NCI-H2196 treated with DMSO at 0.1 percent for 48 hours (cell line): Measurements from ENCODE around the gene TERT.
"Not testable (repeated sequence)": the region's sequence is repeated elsewhere in the genome, so short reads cannot be mapped to it uniquely, and the experiment has no call there.

Experiments
- DNase-seq: peaks from one replicate; lab custom pipeline; 2025; ENCODE audit not compliant: unreplicated experiment; lab: John Stamatoyannopoulos, UW

Gene TERT

GRCh38 chr5:1280177-1281037, 14.5 kb downstream of the TERT start:
- no peak for DNase-seq

- no peak for DNase-seq
Measured at GRCh38 chr5:1279443-1280151, 15.3 kb downstream of the TERT start.

GRCh38 chr5:1278656-1279442, 16.0 kb downstream of the TERT start:
- no peak for DNase-seq

GRCh38 chr5:1278216-1278615, 16.7 kb downstream of the TERT start:
- DNase-seq, result no peak

GRCh38 chr5:1277781-1278180, 17.1 kb downstream of the TERT start:
- no peak for DNase-seq

- DNase-seq, result no peak
Measured at GRCh38 chr5:1277331-1277730, 17.5 kb downstream of the TERT start.

GRCh38 chr5:1276930-1277329, 17.9 kb downstream of the TERT start:
- no peak for DNase-seq

- not testable (repeated sequence) for DNase-seq
Measured at GRCh38 chr5:1275397-1276391, 19.2 kb downstream of the TERT start.

- DNase-seq, result no peak
Measured at GRCh38 chr5:1274471-1274870, 20.4 kb downstream of the TERT start.

- DNase-seq, result no peak
Measured at GRCh38 chr5:1273745-1274144, 21.1 kb downstream of the TERT start.

- DNase-seq, result no peak
Measured at GRCh38 chr5:1272201-1272600, 22.7 kb downstream of the TERT start.

- no peak for DNase-seq
Measured at GRCh38 chr5:1270933-1271914, 23.6 kb downstream of the TERT start.

GRCh38 chr5:1270426-1270825, 24.4 kb downstream of the TERT start:
- no peak for DNase-seq

- no peak for DNase-seq
Measured at GRCh38 chr5:1268666-1269065, 26.2 kb downstream of the TERT start.

- DNase-seq, result no peak
Measured at GRCh38 chr5:1268056-1268455, 26.8 kb downstream of the TERT start.

- DNase-seq, result not testable (repeated sequence)
Measured at GRCh38 chr5:1267464-1267863, 27.4 kb downstream of the TERT start.

GRCh38 chr5:1266791-1267190, 28.1 kb downstream of the TERT start:
- DNase-seq, result no peak

GRCh38 chr5:1265461-1266455, 29.1 kb downstream of the TERT start:
- DNase-seq, result no peak
